Measurements from ENCODE around the gene ACP4. TPM values are rescaled to one million over a fixed set of nuclear protein-coding genes. Genes with fewer than 3 reads are reported as not detected.
"Not testable (repeated sequence)": the region's sequence is repeated elsewhere in the genome, so short reads cannot be mapped to it uniquely, and the experiment has no call there.

The ACP4 gene
- total RNA-seq, 1 donor from 2014 or later: not detected

DNA sequence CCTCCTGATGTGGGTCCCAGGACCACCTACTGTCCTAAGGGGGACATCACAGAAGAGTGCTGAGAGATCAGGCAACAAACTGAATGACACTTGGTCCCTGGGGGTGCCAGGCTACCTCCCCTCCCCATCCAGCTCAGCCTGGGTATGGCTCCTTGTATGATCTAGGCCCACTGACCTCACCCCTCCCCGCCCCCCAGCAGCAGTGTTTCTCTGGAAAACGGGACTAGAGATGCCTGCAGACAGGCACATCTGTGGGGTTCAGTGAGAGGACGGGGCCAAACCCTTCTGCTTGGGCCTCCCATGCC, 9.3 kb downstream of the ACP4 start:
- Mint-ChIP-seq H3K27ac (no peak overlapping the region), H3K4me1 (ENCODE audit: unreplicated experiment) (peaks cover 13% of the 10 kb centered on the region), H3K9me3 (no peaks in the 10 kb centered on the region), H3K4me3 (no peak overlapping the region), H3K36me3 (peaks cover 12% of the 10 kb centered on the region), H3K27me3 (no peaks in the 10 kb centered on the region)
- no peak for DNase-seq (ENCODE audit: extremely low spot score, unreplicated experiment)
- TF ChIP-seq, protein P1, sequence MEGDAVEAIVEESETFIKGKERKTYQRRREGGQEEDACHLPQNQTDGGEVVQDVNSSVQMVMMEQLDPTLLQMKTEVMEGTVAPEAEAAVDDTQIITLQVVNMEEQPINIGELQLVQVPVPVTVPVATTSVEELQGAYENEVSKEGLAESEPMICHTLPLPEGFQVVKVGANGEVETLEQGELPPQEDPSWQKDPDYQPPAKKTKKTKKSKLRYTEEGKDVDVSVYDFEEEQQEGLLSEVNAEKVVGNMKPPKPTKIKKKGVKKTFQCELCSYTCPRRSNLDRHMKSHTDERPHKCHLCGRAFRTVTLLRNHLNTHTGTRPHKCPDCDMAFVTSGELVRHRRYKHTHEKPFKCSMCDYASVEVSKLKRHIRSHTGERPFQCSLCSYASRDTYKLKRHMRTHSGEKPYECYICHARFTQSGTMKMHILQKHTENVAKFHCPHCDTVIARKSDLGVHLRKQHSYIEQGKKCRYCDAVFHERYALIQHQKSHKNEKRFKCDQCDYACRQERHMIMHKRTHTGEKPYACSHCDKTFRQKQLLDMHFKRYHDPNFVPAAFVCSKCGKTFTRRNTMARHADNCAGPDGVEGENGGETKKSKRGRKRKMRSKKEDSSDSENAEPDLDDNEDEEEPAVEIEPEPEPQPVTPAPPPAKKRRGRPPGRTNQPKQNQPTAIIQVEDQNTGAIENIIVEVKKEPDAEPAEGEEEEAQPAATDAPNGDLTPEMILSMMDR (conservative IDR thresholded peaks at IDR 0.05): no peak

- Mint-ChIP-seq H3K9me3 (no peaks in the 10 kb centered on the region), H3K36me3 (peaks cover 13% of the 10 kb centered on the region), H3K27me3 (no peaks in the 10 kb centered on the region), H3K4me3 (peak overlapping the region; percentile 76), H3K27ac (peak overlapping the region; percentile 91), H3K4me1 (ENCODE audit: unreplicated experiment) (peaks cover 19% of the 10 kb centered on the region)
- TF ChIP-seq, protein P1 (conservative IDR thresholded peaks at IDR 0.05): no peak
- no peak for DNase-seq (ENCODE audit: extremely low spot score, unreplicated experiment)
Measured at GRCh38 chr19:50801107-50801506, 10.9 kb downstream of the ACP4 start.

- Mint-ChIP-seq H3K27ac (peak overlapping the region; percentile 100), H3K4me1 (ENCODE audit: unreplicated experiment) (peaks cover 19% of the 10 kb centered on the region), H3K9me3 (no peaks in the 10 kb centered on the region), H3K36me3 (peaks cover 13% of the 10 kb centered on the region), H3K27me3 (peaks cover 14% of the 10 kb centered on the region), H3K4me3 (peak overlapping the region; percentile 100)
- TF ChIP-seq, protein P1 (conservative IDR thresholded peaks at IDR 0.05): no peak
- no peak for DNase-seq (ENCODE audit: extremely low spot score, unreplicated experiment)
Measured at GRCh38 chr19:50803633-50804419, 13.6 kb downstream of the ACP4 start.

DNA sequence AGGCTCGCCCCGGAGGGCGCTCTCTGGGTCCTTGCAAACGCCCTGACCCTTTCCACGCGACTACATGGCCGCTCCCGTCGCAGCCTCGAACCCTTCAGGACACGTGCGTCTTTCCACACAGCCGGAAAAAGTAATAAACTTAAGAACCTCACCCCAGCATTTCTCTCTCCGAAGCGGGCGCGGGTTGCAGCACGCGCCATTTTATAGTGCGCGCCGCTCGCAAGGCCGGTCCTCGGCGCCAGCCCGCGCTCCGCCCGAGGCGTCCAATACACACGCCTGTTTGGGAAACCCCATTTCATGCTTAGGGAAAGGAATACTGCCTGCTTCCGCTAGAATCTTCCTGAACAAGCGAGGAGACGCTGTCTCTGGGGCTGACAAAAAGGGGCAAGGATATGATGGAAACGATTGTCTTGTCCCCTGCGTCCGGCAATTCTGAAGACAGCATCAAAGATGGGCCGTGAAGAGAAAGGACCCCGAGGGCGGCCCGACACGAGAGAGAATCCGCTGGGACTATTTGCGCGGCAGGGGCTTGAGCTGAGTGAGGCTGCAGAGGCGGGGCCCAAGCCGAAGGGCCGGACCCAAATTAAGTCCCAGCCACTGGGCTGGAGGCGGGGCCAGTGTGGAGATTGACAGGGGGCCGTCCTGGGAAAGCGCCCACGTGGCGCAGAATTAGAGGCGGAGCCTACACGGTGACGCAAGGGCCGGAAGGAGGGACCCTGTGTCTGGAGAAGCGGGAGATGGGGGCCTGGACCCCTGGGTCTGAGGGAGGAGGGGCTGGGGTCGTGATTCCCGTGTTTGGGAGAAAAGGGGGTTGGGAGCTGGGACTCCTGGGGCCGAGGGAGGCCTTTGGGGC, 14.4 kb downstream of the ACP4 start:
- peak overlapping the region; percentile 100 for H3K27ac Mint-ChIP-seq
- peak overlapping the region; percentile 100 for H3K4me3 Mint-ChIP-seq
- peaks cover 18% of the 10 kb centered on the region for H3K27me3 Mint-ChIP-seq
- DNase-seq (ENCODE audit: extremely low spot score, unreplicated experiment): peak; percentile 98
- H3K36me3 Mint-ChIP-seq: peaks cover 13% of the 10 kb centered on the region
- peaks cover 19% of the 10 kb centered on the region for H3K4me1 Mint-ChIP-seq (ENCODE audit: unreplicated experiment)
- H3K9me3 Mint-ChIP-seq: no peaks in the 10 kb centered on the region
- TF ChIP-seq, protein P1 (conservative IDR thresholded peaks at IDR 0.05): no peak

GRCh38 chr19:50808856-50809255, 18.6 kb downstream of the ACP4 start:
- Mint-ChIP-seq H3K9me3 (no peaks in the 10 kb centered on the region), H3K27me3 (peaks cover 42% of the 10 kb centered on the region), H3K36me3 (peaks cover 4% of the 10 kb centered on the region), H3K4me1 (ENCODE audit: unreplicated experiment) (peaks cover 8% of the 10 kb centered on the region), H3K27ac (no peak overlapping the region), H3K4me3 (no peak overlapping the region)
- TF ChIP-seq, protein P1 (conservative IDR thresholded peaks at IDR 0.05): no peak
- no peak for DNase-seq (ENCODE audit: extremely low spot score, unreplicated experiment)

GRCh38 chr19:50811622-50812238, 21.5 kb downstream of the ACP4 start:
- peaks cover 67% of the 10 kb centered on the region for H3K27me3 Mint-ChIP-seq
- H3K4me3 Mint-ChIP-seq; H3K4me1 Mint-ChIP-seq (ENCODE audit: unreplicated experiment); H3K27ac Mint-ChIP-seq; H3K9me3 Mint-ChIP-seq; DNase-seq (ENCODE audit: extremely low spot score, unreplicated experiment); H3K36me3 Mint-ChIP-seq: not testable (repeated sequence)
